ENCODE measurements around the gene VPS16. TPM values are rescaled to one million over a fixed set of nuclear protein-coding genes. Genes with fewer than 3 reads are reported as not detected.

The VPS16 gene
- polyA plus RNA-seq, 1 donor from 2014 or later: 117 TPM

- Histone ChIP-seq H3K36me3 (ENCODE audit: insufficient read depth, low read length) (no peaks in the 10 kb centered on the region), H3K79me2 (replicated peaks; ENCODE audit: insufficient read depth, low read length) (peaks cover 3% of the 10 kb centered on the region), H3F3A (ENCODE audit: insufficient read depth, low read length, poor library complexity, severe bottlenecking) (no peaks in the 10 kb centered on the region), H3K9ac (ENCODE audit: low read length) (no peak overlapping the region), H4K20me1 (ENCODE audit: insufficient read depth) (no peaks in the 10 kb centered on the region), H3K9me3 (ENCODE audit: low read length) (no peaks in the 10 kb centered on the region), H3K27ac (ENCODE audit: low read length) (no peak overlapping the region), H3K4me3 (ENCODE audit: low read length) (peak overlapping the region; percentile 97), H3K4me2 (ENCODE audit: low read length) (no peak overlapping the region), H3K27me3 (ENCODE audit: insufficient read depth, low read depth, low read length) (no peaks in the 10 kb centered on the region), H3K9me2 (ENCODE audit: insufficient read depth, low read length) (no peaks in the 10 kb centered on the region), H2AFZ (ENCODE audit: low read depth, low read length) (no peak overlapping the region)
- TF ChIP-seq MXI1 (conservative IDR thresholded peaks at IDR 0.05; ENCODE audit: poor library complexity, severe bottlenecking): no peak
- no peak for TF ChIP-seq CTCF (IDR thresholded peaks at IDR 0.05; ENCODE audit: poor library complexity, severe bottlenecking)
- no peak for TF ChIP-seq SMC3 (conservative IDR thresholded peaks at IDR 0.05; ENCODE audit: poor library complexity)
- no peak for TF ChIP-seq TAF1 (IDR thresholded peaks at IDR 0.05; ENCODE audit: low read depth)
- no peak for TF ChIP-seq EZH2 (IDR thresholded peaks at IDR 0.05; ENCODE audit: borderline replicate concordance, insufficient read depth, low read length, poor library complexity, severe bottlenecking)
- TF ChIP-seq RAD21 (conservative IDR thresholded peaks at IDR 0.05): no peak
- TF ChIP-seq REST (IDR thresholded peaks at IDR 0.05; ENCODE audit: borderline replicate concordance): no peak
These were observed 810 bp upstream of the VPS16 start for GRCh38 chr20:2839732-2840137.

- peak overlapping the region; percentile 76 for H3K9ac ChIP-seq (ENCODE audit: low read length)
- no peaks in the 10 kb centered on the region for H3K9me2 ChIP-seq (ENCODE audit: insufficient read depth, low read length)
- peak overlapping the region; percentile 56 for H2AFZ ChIP-seq (ENCODE audit: low read depth, low read length)
- TF ChIP-seq MXI1 (conservative IDR thresholded peaks at IDR 0.05; ENCODE audit: poor library complexity, severe bottlenecking) (no peak), EZH2 (IDR thresholded peaks at IDR 0.05; ENCODE audit: borderline replicate concordance, insufficient read depth, low read length, poor library complexity, severe bottlenecking) (no peak), REST (IDR thresholded peaks at IDR 0.05; ENCODE audit: borderline replicate concordance) (no peak), CTCF (IDR thresholded peaks at IDR 0.05; ENCODE audit: poor library complexity, severe bottlenecking) (no peak), POLR2AphosphoS5 (IDR thresholded peaks at IDR 0.05) (no peak), EP300 (conservative IDR thresholded peaks at IDR 0.05; ENCODE audit: poor library complexity, severe bottlenecking) (no peak), TAF1 (IDR thresholded peaks at IDR 0.05; ENCODE audit: low read depth) (no peak), SMC3 (conservative IDR thresholded peaks at IDR 0.05; ENCODE audit: poor library complexity) (no peak), RAD21 (conservative IDR thresholded peaks at IDR 0.05) (no peak)
- peak overlapping the region; percentile 63 for H3K4me2 ChIP-seq (ENCODE audit: low read length)
- H3K4me3 ChIP-seq (ENCODE audit: low read length): peak overlapping the region; percentile 97
- H3F3A ChIP-seq (ENCODE audit: insufficient read depth, low read length, poor library complexity, severe bottlenecking): no peaks in the 10 kb centered on the region
- no peaks in the 10 kb centered on the region for H4K20me1 ChIP-seq (ENCODE audit: insufficient read depth)
- no peaks in the 10 kb centered on the region for H3K9me3 ChIP-seq (ENCODE audit: low read length)
- H3K36me3 ChIP-seq (ENCODE audit: insufficient read depth, low read length): no peaks in the 10 kb centered on the region
- peaks cover 3% of the 10 kb centered on the region for H3K79me2 ChIP-seq (replicated peaks; ENCODE audit: insufficient read depth, low read length)
- H3K27ac ChIP-seq (ENCODE audit: low read length): peak overlapping the region; percentile 20
- H3K27me3 ChIP-seq (ENCODE audit: insufficient read depth, low read depth, low read length): no peaks in the 10 kb centered on the region
These were observed 504 bp downstream of the VPS16 start for GRCh38 chr20:2840967-2841531.

Data from neural cell (in vitro differentiated cells).